Activated CD4-positive, alpha-beta T cell treated with anti-CD3 and anti-CD28 coated beads, Interleukin-2, amount 50 U/mL, for 4 hours (primary cell): Measurements from ENCODE around the gene PPP3R2.
"Not testable (repeated sequence)": the region's sequence is repeated elsewhere in the genome, so short reads cannot be mapped to it uniquely, and the experiment has no call there.

Experiments used
- DNase-seq, 2 experiments: peaks; one replicate each; pipeline ENCODE4 v3.0.0-alpha.2; 2020

The PPP3R2 gene

DNA sequence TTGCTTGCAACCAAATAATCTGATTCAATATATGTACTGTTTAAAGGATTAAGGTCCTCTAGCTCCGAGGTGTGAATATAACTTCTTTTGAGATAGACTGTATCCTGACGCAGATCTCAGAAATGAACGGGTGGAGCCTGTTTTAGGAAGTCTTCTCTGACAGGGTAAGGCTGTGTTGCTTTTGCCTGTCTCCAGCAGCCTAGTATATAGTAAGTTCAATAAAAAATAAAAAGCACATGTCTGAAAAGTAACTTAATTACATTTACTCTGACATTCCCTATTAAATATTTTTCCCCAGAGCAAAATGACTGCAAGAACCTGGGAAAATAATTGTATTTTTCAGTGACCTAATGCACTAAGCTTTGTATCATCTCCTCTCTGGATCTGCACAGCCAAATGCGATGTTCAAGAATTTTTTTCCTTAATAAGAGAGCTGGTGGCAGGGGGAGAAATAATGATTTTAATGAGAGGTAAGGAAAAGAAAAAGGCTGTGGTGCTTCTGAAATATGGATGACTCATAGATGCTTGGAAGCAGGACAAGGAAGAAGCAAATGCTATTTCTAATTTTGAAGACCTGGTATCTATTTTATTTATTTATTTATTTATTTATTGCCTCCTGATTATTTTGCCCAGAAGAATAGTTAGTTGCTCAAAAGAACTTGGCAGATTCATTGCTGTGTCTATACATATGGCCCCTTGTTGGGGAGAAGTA, 7.3 kb downstream of the PPP3R2 start:
- no peak for DNase-seq

GRCh38 chr9:101586651-101587050, 8.1 kb downstream of the PPP3R2 start:
- DNase-seq, result no peak

DNA sequence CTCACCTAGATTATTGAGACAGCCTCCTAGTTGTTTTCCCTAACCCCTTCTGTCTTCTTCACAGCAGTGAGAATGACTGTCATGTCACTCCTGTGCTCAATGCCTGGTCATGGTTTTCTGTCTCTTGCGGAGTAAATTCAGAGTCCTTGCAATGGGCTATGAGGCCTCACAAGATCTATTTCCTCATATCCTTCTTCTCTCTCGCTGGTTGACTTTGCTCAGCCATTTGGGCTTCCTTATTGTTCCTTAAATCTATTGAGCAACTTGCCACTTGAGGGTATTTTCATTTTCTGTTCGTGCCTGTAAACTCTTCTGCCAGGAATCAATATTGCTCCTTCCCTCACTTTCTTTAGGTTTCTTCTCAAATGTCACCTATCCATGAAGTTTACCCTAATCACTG, 9.0 kb downstream of the PPP3R2 start:
- DNase-seq, result no peak

DNA sequence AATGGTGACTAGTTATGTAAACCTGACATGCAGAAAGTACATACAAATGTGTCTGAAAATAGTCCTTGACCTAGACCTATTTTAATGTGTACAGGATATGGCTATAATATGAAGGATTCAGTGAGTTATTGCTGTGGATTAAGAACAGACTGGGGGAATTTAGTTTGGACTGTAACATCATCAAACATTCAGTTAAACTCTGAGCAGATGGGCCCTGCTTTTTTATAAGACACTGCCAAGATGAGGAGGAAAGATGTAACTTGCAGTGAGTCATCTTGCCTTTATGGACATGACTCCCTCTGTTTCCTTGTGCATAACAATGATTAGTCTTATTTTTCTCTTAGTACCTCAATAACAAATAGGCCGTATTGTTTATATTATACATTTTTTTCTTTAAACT, 12.2 kb downstream of the PPP3R2 start:
- no peak for DNase-seq

GRCh38 chr9:101579711-101580545, 14.8 kb downstream of the PPP3R2 start:
- DNase-seq, result no peak

DNA sequence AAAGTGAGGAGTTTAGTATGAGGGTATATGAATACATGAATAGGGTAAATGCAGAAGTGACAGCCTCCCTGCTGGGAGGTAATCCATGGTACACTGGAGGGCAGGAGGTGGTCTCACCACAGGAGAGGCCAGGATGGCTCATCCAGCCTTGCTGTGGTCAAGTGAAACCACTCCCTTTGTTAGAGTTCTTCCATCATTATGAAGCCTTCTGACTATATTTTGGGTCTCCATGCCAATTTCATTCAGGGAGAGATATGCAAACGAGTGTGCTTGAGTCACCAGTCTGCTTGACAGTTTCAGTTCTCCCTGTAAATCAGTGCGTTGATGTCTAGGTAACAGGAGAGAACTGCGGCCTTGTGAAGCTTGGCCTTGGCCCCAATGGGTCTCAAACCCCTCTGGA, 16.4 kb downstream of the PPP3R2 start:
- DNase-seq, result no peak

DNA sequence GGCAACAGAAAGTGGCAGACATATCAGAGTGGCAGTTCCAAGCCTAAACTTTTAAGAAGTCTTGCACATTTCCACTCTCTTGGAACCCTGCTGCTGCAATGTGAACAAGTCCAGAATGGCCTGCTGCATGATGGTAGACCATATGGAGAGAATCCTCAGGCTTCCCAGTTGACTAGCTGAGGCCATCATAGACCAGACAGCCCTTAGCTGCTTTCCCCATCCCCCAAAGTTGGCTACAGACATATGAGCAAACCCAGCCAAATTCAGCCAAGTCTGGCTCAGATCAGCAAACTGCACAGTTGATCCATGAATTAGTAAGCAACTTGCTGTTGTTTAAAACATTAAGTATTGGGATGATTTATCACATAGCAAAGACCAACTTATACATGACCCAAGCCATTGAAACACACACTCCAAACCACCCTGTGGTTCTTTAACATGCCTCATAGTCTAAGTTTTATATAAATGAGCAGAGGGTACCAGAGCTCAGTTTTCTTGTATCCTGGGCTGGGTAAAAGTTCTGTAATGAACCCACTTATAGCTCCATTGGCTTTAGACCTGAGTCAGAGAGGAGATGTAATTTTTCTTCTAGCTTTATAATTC, 19.9 kb downstream of the PPP3R2 start:
- no peak for DNase-seq

- no peak for DNase-seq
Measured at GRCh38 chr9:101572316-101572715, 22.5 kb downstream of the PPP3R2 start.

- no peak for DNase-seq
Measured at GRCh38 chr9:101571114-101571513, 23.7 kb downstream of the PPP3R2 start.

DNA sequence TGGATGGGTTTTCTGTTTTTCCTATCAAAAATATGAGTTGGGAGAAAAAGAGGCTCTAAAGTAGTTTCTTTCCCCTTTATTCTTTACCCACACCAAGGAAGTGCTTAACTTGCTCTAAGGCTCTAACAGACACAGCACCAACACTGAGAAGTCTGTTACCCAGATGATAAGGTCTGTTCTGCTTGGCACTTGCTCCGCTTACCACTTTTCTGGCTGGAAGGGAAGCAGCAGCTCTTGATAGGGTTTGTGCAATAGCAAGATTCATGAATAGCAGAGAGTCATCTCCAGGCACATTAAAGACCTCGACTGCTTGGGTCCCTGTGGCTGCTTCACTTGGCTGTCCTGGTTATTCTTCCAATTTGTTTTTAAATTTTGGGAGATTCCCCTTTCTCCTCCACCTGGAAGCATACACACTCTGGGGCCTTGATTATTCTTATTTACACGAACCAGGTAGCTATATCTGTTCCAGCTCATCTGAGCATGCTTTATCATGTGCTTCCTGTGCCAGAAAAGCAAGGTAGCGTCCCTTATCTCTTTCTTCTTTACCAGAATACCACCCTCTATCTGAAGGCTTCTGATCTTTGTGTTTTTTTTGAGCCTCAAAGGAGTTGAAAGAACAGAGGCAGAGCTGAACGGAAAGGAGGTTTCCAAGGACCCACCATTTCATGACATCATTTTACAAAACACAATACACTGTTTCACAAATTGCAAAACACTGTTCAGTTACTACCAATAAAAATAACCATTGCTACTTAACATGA, 24.8 kb downstream of the PPP3R2 start:
- no peak for DNase-seq

DNA sequence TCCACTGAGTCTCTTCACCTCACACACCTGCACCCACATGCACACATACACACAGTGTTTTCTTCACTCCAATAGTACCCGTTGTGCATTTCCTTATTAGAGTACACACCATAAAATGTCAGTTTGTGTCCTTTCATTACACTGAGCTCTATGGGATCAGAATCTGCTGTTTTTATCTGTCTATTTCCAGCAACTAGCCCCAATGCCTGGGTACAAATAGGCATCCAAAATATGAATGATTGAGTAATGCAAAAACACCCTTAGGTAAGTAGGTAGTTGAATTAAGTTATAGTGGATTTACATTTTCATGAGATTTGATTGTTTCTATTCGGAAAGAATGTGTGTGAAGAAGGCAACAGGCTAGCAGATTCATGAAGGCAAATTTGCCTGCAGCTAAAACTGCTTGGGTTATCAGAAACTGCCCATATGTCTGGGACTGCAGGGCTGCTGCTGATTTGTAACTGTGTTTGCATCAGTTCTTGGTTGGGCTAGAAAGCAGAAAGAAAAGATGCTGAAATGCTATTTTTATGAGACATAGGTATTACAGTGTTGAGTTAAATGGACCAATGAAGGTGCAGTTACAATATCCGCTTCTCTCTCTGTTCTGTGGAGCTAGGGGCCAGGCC, 26.9 kb downstream of the PPP3R2 start:
- DNase-seq, result no peak

DNA sequence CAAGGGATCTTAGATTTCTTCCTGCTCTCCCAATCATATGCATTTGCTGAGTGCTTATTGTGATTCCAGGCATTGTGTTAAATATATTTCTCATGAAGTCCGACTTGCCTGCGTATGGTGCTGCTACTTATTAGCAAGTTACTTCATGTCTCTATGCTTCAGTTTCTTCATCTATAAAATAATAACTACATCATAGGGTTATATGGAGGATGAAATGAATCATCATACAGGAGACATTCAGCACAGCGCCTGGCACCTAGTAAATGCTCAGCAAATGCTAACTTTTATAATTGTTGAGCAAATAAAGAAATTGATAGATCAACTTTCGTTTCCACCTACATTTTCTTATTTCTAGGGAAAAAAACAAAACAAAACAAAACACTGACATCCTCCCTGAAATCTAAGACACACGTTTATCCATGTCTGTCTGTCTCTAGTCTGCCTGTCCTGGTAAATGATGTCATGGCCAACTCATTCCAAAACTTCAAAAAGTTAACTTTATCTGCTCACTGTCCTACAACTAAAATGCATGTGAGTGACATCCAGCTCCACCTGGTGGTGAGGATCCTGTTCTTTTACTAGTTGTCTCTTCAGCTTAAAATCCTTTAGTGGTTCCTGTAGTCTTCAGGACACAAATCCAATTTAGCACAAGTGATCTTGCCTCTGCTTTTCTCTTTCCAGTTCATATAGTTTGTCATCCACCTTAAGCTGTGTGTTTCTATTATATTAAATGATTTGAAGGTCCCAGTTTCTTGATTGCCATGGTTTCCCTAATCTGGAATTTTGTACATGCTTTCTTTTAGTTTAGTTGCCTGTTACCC, 27.7 kb downstream of the PPP3R2 start:
- DNase-seq, result peak; percentile 6 to 30

DNA sequence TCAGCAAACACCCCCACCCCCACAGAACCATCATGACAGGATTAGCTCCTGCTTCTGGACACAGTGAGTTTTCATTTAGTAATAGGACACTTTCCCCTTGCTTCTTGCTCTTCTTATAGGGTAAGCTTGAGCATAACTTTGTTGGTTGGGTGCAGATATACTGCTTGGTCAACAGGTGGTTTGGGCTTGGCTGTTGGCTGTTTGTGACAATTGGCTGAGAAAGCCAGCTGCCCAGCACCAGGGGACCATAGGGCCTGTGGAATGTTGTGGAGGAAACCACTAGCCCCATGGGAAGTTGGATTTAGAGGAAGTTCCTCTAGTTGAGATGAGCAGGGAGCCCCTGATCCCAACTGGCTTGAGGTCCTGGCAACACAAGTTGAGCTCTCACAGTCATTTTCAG, 30.5 kb downstream of the PPP3R2 start:
- DNase-seq, result no peak

DNA sequence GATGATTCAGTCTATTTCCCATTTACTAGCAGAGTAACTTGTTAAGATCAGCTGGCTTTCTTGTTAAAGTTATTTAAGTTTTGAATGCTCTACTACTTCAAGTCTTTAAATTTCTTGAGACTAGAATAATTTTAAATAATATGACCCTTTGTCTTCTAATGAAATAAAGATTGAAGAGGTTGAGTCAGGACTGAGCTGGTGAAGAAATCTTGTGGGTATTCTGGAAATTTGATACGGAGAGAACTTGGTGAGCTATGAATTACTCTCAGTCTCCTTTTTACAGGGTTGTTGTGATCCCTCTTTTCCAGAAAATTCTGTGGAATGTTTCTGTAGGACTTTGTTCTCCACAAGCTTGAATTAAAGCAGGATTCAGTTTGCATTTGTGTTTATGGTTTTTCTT, 31.8 kb downstream of the PPP3R2 start:
- no peak for DNase-seq

DNA sequence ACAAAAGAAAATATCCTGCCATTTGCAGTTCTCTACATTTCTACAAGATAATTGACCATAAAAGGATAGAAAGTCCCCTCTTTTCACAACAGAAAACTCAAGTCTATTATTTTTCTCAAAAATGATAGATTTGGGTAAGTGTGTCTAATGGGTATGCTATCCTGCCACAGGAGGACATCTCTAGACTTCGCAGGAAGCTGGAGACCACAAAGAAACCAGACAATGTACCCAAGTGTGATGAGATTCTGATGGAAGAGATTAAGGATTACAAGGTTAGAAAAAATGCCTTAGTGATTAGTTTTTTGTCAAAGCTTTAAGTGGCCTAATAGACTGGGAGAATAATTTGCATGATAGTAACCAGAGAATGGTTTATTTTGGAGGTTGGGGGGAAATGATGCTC, 33.0 kb downstream of the PPP3R2 start:
- DNase-seq, result no peak

DNA sequence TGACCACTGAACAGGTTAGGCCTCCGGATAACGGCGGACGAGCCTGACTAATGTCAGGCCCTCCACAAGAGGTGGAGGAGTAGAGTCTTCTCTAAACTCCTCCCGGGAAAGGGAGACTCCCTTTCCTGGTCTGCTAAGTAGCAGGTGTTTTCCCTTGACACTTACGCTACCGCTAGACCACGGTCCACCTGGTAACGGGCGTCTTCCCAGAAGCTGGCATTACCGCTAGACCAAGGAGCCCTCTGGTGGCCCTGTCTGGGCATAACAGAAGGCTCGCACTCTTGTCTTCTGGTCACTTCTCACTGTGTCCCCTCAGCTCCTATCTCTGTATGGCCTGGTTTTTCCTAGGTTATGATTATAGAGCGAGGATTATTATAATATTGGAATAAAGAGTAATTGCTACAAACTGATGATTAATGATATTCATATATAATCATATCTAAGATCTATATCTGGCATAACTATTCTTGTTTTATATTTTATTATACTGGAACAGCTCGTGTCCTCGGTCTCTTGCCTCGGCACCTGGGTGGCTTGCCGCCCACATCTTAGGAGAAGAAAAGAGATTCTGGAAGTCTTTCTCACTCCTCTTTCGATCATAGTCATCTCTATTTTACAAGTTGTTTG, 45.2 kb downstream of the PPP3R2 start:
- not testable (repeated sequence) for DNase-seq

- DNase-seq, result no peak
Measured at GRCh38 chr9:101543098-101543735, 51.6 kb downstream of the PPP3R2 start.
